H1 (cell line): ENCODE measurements around the gene KCTD11. TPM values are rescaled to one million over a fixed set of nuclear protein-coding genes. Genes with fewer than 3 reads are reported as not detected.
A peak's percentile ranks its signal among the peaks of the same experiment; 100 is the strongest.
"Not testable (repeated sequence)": the region's sequence is repeated elsewhere in the genome, so short reads cannot be mapped to it uniquely, and the experiment has no call there.

Source experiments
- CTCF ChIA-PET: fragments of 300-600 bp; sonication (Branson Sonifier 250); formaldehyde crosslinking; loops from one replicate; lab custom pipeline; 2021; ENCODE audit not compliant: partially characterized antibody; lab: Charles Lee
- POLR2A ChIA-PET: fragments of 300-600 bp; sonication (Branson Sonifier 250); formaldehyde crosslinking; loops from one replicate; lab custom pipeline; 2021; ENCODE audit warnings: inconsistent platforms; ENCODE audit not compliant: partially characterized antibody; lab: Charles Lee
- DNase-seq, 2 experiments: peaks; one replicate each; pipeline versions ENCODE4 v3.0.0 to v3.0.0-alpha.2; 2010 to 2022; ENCODE audit warnings: low spot score in 2 of 2, low read depth in 1 of 2, mixed read lengths in 1 of 2
- FAIRE-seq: peaks from 2 replicates; lab custom pipeline; 2011; peaks lifted over from hg19 to GRCh38; lab: Jason Lieb, UNC
- H2AFZ ChIP-seq: 2 replicates; pipeline ENCODE4 v1.8.1; 2012; ENCODE audit warnings: low read length, inconsistent platforms
- H2AK5ac ChIP-seq: 2 replicates; pipeline ENCODE4 v1.6.1; 2013; ENCODE audit warnings: low read depth, low read length
- H2BK120ac ChIP-seq: replicated peaks from 2 replicates; pipeline ENCODE3; 2013; ENCODE audit warnings: low read depth, low read length, inconsistent platforms
- H2BK12ac ChIP-seq: 2 replicates; pipeline ENCODE4 v1.6.1; 2013; ENCODE audit warnings: low read depth, low read length
- H2BK15ac ChIP-seq: 2 replicates; pipeline ENCODE4 v1.6.1; 2013; ENCODE audit warnings: low read length
- H2BK20ac ChIP-seq: 2 replicates; pipeline ENCODE4 v1.6.1; 2013; ENCODE audit warnings: low read length
- H2BK5ac ChIP-seq: 2 replicates; pipeline ENCODE4 v1.6.1; 2013; ENCODE audit warnings: low read depth, low read length
- H3K14ac ChIP-seq: 2 replicates; pipeline ENCODE4 v1.6.1; 2013; ENCODE audit warnings: inconsistent platforms; ENCODE audit not compliant: insufficient read length
- H3K18ac ChIP-seq: 2 replicates; pipeline ENCODE4 v1.6.1; 2013; ENCODE audit warnings: low read length; ENCODE audit errors: extremely low read depth
- H3K23ac ChIP-seq: 2 replicates; pipeline ENCODE4 v1.6.1; 2013; ENCODE audit warnings: inconsistent platforms; ENCODE audit not compliant: insufficient read length
- H3K23me2 ChIP-seq: 2 replicates; pipeline ENCODE4 v1.6.1; 2013; ENCODE audit warnings: low read depth, low read length
- H3K27ac ChIP-seq: 2 replicates; pipeline ENCODE4 v1.6.1; 2011; ENCODE audit warnings: low read depth, low read length, inconsistent platforms
- H3K27me3 ChIP-seq, 4 experiments: replicated peaks in 1 of 4; 1 replicate in 1 of 4; 2 replicates in 3 of 4; pipeline versions ENCODE4 v1.6.1 to v1.8.1; 2011 to 2013; ENCODE audit warnings: low read length in 3 of 4, mild to moderate bottlenecking in 3 of 4, inconsistent platforms in 2 of 4, mixed read lengths in 2 of 4, moderate library complexity in 1 of 4; ENCODE audit not compliant: control insufficient read depth in 3 of 4, insufficient read depth in 3 of 4; ENCODE audit errors: extremely low read depth in 1 of 4
- H3K36me3 ChIP-seq, 4 experiments: 2 replicates each; pipeline versions ENCODE4 v1.6.1 to v1.8.1; 2011 to 2013; ENCODE audit warnings: mild to moderate bottlenecking in 4 of 4, low read length in 3 of 4, moderate library complexity in 2 of 4, control low read depth in 1 of 4, inconsistent platforms in 1 of 4; ENCODE audit not compliant: insufficient read depth in 4 of 4, control insufficient read depth in 2 of 4
- H3K4ac ChIP-seq: replicated peaks from 2 replicates; pipeline ENCODE3; 2013; ENCODE audit warnings: low read length, low read depth, mixed read lengths, inconsistent platforms; ENCODE audit not compliant: insufficient read length
- H3K4me1 ChIP-seq, 4 experiments: replicated peaks in 1 of 4; 1 replicate in 1 of 4; 2 replicates in 3 of 4; pipeline versions ENCODE4 v1.6.1 to v1.8.1; 2011 to 2013; ENCODE audit warnings: low read length in 3 of 4, inconsistent platforms in 2 of 4, mixed read lengths in 1 of 4; ENCODE audit not compliant: insufficient read depth in 4 of 4, control insufficient read depth in 3 of 4
- H3K4me2 ChIP-seq, 2 experiments: 2 replicates each; pipeline versions ENCODE4 v1.6.1 to v1.8.1; 2011 to 2013; ENCODE audit warnings: low read depth in 2 of 2, low read length in 2 of 2, control low read depth in 1 of 2, inconsistent platforms in 1 of 2, mild to moderate bottlenecking in 1 of 2; ENCODE audit not compliant: insufficient read depth in 1 of 2
- H3K4me3 ChIP-seq, 4 experiments: fragments of 200-600, 300-600 bp in 1 of 4; sonication (generic), shearing (Covaris generic), sonication (Bioruptor Twin) in 1 of 4; 2 replicates each; pipeline versions ENCODE4 v1.5.1 to v1.8.1; 2011 to 2016; ENCODE audit warnings: low read length in 4 of 4, low read depth in 3 of 4, control low read depth in 2 of 4, inconsistent platforms in 2 of 4, mild to moderate bottlenecking in 2 of 4, mixed read lengths in 1 of 4, moderate library complexity in 1 of 4; ENCODE audit not compliant: insufficient read depth in 2 of 4; ENCODE audit errors: extremely low read depth in 1 of 4
- H3K56ac ChIP-seq: replicated peaks from 2 replicates; pipeline ENCODE3; 2013; ENCODE audit warnings: low read depth, mild to moderate bottlenecking, mixed read lengths, low read length, inconsistent platforms; ENCODE audit not compliant: insufficient read length
- H3K79me1 ChIP-seq: 2 replicates; pipeline ENCODE4 v1.6.1; 2013; ENCODE audit warnings: low read depth, low read length, control low read depth
- H3K79me2 ChIP-seq, 2 experiments: 2 replicates each; pipeline versions ENCODE4 v1.6.1 to v1.8.1; 2012 to 2013; ENCODE audit warnings: low read length in 2 of 2, mild to moderate bottlenecking in 2 of 2, inconsistent platforms in 1 of 2; ENCODE audit not compliant: insufficient read depth in 2 of 2, control insufficient read depth in 1 of 2
- H3K9ac ChIP-seq, 4 experiments: replicated peaks in 1 of 4; 1 replicate in 1 of 4; 2 replicates in 3 of 4; pipeline versions ENCODE4 v1.6.1 to v1.8.1; 2011 to 2013; ENCODE audit warnings: low read depth in 3 of 4, low read length in 3 of 4, control low read depth in 2 of 4, mild to moderate bottlenecking in 2 of 4, moderate library complexity in 2 of 4, inconsistent platforms in 1 of 4; ENCODE audit errors: extremely low read depth in 1 of 4
- H3K9me3 ChIP-seq, 2 experiments: 2 replicates each; pipeline versions ENCODE4 v1.6.1 to v1.8.1; 2012 to 2013; ENCODE audit warnings: mild to moderate bottlenecking in 2 of 2, moderate library complexity in 2 of 2, control low read depth in 1 of 2, inconsistent platforms in 1 of 2, low read depth in 1 of 2, low read length in 1 of 2, mixed read lengths in 1 of 2; ENCODE audit not compliant: insufficient read depth in 2 of 2
- H4K20me1 ChIP-seq, 2 experiments: replicated peaks in 1 of 2; 2 replicates each; pipeline versions ENCODE3 to v1.8.1; 2011 to 2013; ENCODE audit warnings: inconsistent platforms in 2 of 2, low read length in 2 of 2, mild to moderate bottlenecking in 1 of 2; ENCODE audit not compliant: insufficient read depth in 2 of 2, control insufficient read depth in 1 of 2
- H4K5ac ChIP-seq: 2 replicates; pipeline ENCODE4 v1.6.1; 2013; ENCODE audit warnings: low read length, low read depth, mixed read lengths, inconsistent platforms; ENCODE audit not compliant: insufficient read length
- H4K8ac ChIP-seq: 2 replicates; pipeline ENCODE4 v1.8.0; 2013; ENCODE audit warnings: mild to moderate bottlenecking, moderate library complexity, low read length, inconsistent platforms; ENCODE audit not compliant: insufficient read depth; ENCODE audit errors: extremely low read depth
- H4K91ac ChIP-seq: replicated peaks from 2 replicates; pipeline ENCODE3; 2013; ENCODE audit warnings: low read length, mixed read lengths, inconsistent platforms; ENCODE audit not compliant: insufficient read length
- WGBS, 2 experiments: shearing (Covaris generic) in 1 of 2; methylation state at CpG; one replicate each; pipeline versions ENCODE4 v1.1.6 to v1.1.7; 2013 to 2015; ENCODE audit warnings: low lambda C conversion rate in 2 of 2, mixed read lengths in 2 of 2, inconsistent platforms in 1 of 2, low coverage in 1 of 2, missing lambda C conversion rate in 1 of 2; ENCODE audit not compliant: insufficient replicate concordance in 2 of 2, insufficient coverage in 1 of 2, insufficient read length in 1 of 2; ENCODE audit errors: extremely low coverage in 1 of 2, missing lambda C conversion rate in 1 of 2; 5-methylcytosine and 5-hydroxymethylcytosine counted together
- polyA plus RNA-seq, 7 experiments: library from polyadenylated mRNA; depleted of rRNA in 3 of 7; stranded (reverse) in 5 of 7; unstranded in 2 of 7; fragments of >200 nt in 5 of 7; fragments of 200-250 nt in 2 of 7; gene quantifications; 1 replicate in 5 of 7; 2 replicates in 1 of 7; 4 replicates in 1 of 7; pipeline versions ENCODE4 v1.2.1 to v1.2.3, GENCODE V29; 2011 to 2013; ENCODE audit warnings: missing spikeins in 2 of 7, mixed read lengths in 2 of 7
- total RNA-seq: library from RNA; stranded (reverse); fragmentation: NEBNext Ultra II Directional; extraction: Animal tissue kit (Norgen Biotek cat#: 25700); gene quantifications from 2 replicates; pipeline ENCODE4 v1.2.1, GENCODE V29; 2021

The KCTD11 gene
- total and polyA plus RNA-seq, 2 of the 8 experiments (the other 6 are each of a cell fraction or from before 2014, with no cell fraction given): 8.6 to 9.2 TPM

DNA sequence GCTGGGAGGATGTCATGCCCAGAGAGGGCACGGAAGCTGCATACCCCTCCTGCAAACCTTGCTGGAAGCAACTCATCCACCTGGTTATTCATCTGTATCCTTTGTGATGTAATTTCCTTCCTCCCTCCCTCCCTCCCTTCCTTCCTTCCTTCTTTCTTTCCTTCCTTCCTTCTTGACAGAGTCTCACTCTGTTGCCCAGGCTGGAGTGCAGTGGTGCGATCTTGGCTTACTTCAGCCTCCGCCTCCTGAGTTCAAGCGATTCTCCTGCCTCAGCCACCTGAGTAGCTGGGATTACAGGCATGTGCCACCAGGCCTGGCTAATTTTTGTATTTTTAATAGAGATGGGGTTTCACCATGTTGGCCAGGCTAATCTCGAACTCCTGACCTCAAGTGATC is 16.6 kb downstream of the KCTD11 start:
- ChIA-PET POLR2A (interaction anchor here (0.6 to 2.7 kb wide), 11 partner anchors 12 to 205 kb away, joined by 3 to 10 read pairs (median 3); partner anchors contain the start of genes POLR2A, TMEM256, TMEM95 and TNK1), CTCF (interaction anchor here (0.6 to 2.5 kb wide), 8 partner anchors 13 to 192 kb away, joined by 3 to 16 read pairs (median 3); partner anchors contain the start of gene TMEM95)
- not testable (repeated sequence) for H4K20me1 ChIP-seq, H3K36me3 ChIP-seq, H3K23me2 ChIP-seq, H3K9ac ChIP-seq, H3K27ac ChIP-seq, H3K9me3 ChIP-seq, H2BK120ac ChIP-seq, H3K79me1 ChIP-seq, H3K18ac ChIP-seq, DNase-seq, H3K56ac ChIP-seq, H3K4ac ChIP-seq, H4K5ac ChIP-seq, H4K8ac ChIP-seq, H3K79me2 ChIP-seq, H3K27me3 ChIP-seq, H2BK5ac ChIP-seq, H3K14ac ChIP-seq, H2BK20ac ChIP-seq, H3K23ac ChIP-seq, H2AK5ac ChIP-seq, H2BK12ac ChIP-seq, FAIRE-seq, H2BK15ac ChIP-seq
- Histone ChIP-seq H3K4me1 (peaks cover 0 to 11% (median 4%) of the 10 kb centered on the region in 4 experiments; a peak in 5 of 7 replicates), H3K4me3 (peak overlapping the region in 1 of 4 experiments; percentile 37; a peak in 1 of 8 replicates), H4K91ac (peak overlapping the region; percentile 15), H2AFZ (peak overlapping the region; percentile 1; the same call in 1 of the 2 replicates), H3K4me2 (peak overlapping the region; percentile 51 to 52)
- 76% methylated on average over 5 of the region's 5 CpGs; no CpG with 5 or more reads in 1 of the 2 experiments for WGBS, 2 experiments
